ENCODE results near the gene MAP7.
"Not testable (repeated sequence)": the region's sequence is repeated elsewhere in the genome, so short reads cannot be mapped to it uniquely, and the experiment has no call there.

MAP7 gene

GRCh38 chr6:136424901-136425300, 125.3 kb downstream of the MAP7 start:
- DNase-seq (ENCODE audit: low read depth in 2 of 2): no peak

- DNase-seq (ENCODE audit: low read depth in 2 of 2): no peak
These were observed 125.8 kb downstream of the MAP7 start for GRCh38 chr6:136424450-136424849.

- DNase-seq (ENCODE audit: low read depth in 2 of 2): no peak
These were observed 128.6 kb downstream of the MAP7 start for GRCh38 chr6:136421537-136422158.

- no peak for DNase-seq (ENCODE audit: low read depth in 2 of 2)
These were observed 129.4 kb downstream of the MAP7 start for GRCh38 chr6:136420853-136421252.

GRCh38 chr6:136415351-136416007, 134.7 kb downstream of the MAP7 start:
- no peak for DNase-seq (ENCODE audit: low read depth in 2 of 2)

- no peak for DNase-seq (ENCODE audit: low read depth in 2 of 2)
These were observed 137.8 kb downstream of the MAP7 start for GRCh38 chr6:136412410-136412809.

GRCh38 chr6:136411453-136412354, 138.5 kb downstream of the MAP7 start:
- no peak for DNase-seq (ENCODE audit: low read depth in 2 of 2)

GRCh38 chr6:136411025-136411325, 139.2 kb downstream of the MAP7 start:
- no peak for DNase-seq (ENCODE audit: low read depth in 2 of 2)

- no peak for DNase-seq (ENCODE audit: low read depth in 2 of 2)
These were observed 139.8 kb downstream of the MAP7 start for GRCh38 chr6:136410201-136411024.

- DNase-seq (ENCODE audit: low read depth in 2 of 2): no peak
These were observed 140.6 kb downstream of the MAP7 start for GRCh38 chr6:136409597-136409996.

- peak; percentile 8 to 15 for DNase-seq (ENCODE audit: low read depth in 2 of 2)
These were observed 142.0 kb downstream of the MAP7 start for GRCh38 chr6:136408204-136408603.

GRCh38 chr6:136405420-136406029, 144.7 kb downstream of the MAP7 start:
- DNase-seq (ENCODE audit: low read depth in 2 of 2): no peak

- DNase-seq (ENCODE audit: low read depth in 2 of 2): no peak
These were observed 145.4 kb downstream of the MAP7 start for GRCh38 chr6:136404627-136405419.

GRCh38 chr6:136404007-136404406, 146.2 kb downstream of the MAP7 start:
- no peak for DNase-seq (ENCODE audit: low read depth in 2 of 2)

- peak; percentile 84 for DNase-seq (ENCODE audit: low read depth in 2 of 2)
These were observed 146.9 kb downstream of the MAP7 start for GRCh38 chr6:136403110-136403980.

- peak; percentile 40 to 48 for DNase-seq (ENCODE audit: low read depth in 2 of 2)
These were observed 148.5 kb downstream of the MAP7 start for GRCh38 chr6:136401749-136402148.

GRCh38 chr6:136401236-136401635, 149.0 kb downstream of the MAP7 start:
- not testable (repeated sequence) for DNase-seq (ENCODE audit: low read depth in 2 of 2)

GRCh38 chr6:136398453-136398852, 151.8 kb downstream of the MAP7 start:
- DNase-seq (ENCODE audit: low read depth in 2 of 2): no peak

- DNase-seq (ENCODE audit: low read depth in 2 of 2): no peak
These were observed 153.3 kb downstream of the MAP7 start for GRCh38 chr6:136396908-136397307.

GRCh38 chr6:136390959-136391358, 159.3 kb downstream of the MAP7 start:
- DNase-seq (ENCODE audit: low read depth in 2 of 2): not testable (repeated sequence)

Data from fibroblast of skin of left quadriceps (primary cell).